NT2/D1 (cell line): ENCODE results near the gene DCHS1.

Experiments
- DNase-seq: peaks from one replicate; pipeline ENCODE4 v3.0.0-alpha.2; 2011; ENCODE audit warnings: low read depth, low spot score
- H3K27me3 ChIP-seq: 2 replicates; pipeline ENCODE4 v1.6.0; 2011; ENCODE audit warnings: mild to moderate bottlenecking; ENCODE audit not compliant: insufficient read length, insufficient read depth
- H3K36me3 ChIP-seq: 2 replicates; pipeline ENCODE4 v1.6.1; 2011; ENCODE audit warnings: mild to moderate bottlenecking, low read length, mixed read lengths; ENCODE audit not compliant: insufficient read depth, insufficient read length
- H3K4me1 ChIP-seq: 2 replicates; pipeline ENCODE4 v1.5.1; 2011; ENCODE audit not compliant: insufficient read depth, insufficient read length
- H3K4me3 ChIP-seq: 2 replicates; pipeline ENCODE4 v1.5.1; 2011; ENCODE audit warnings: low read depth; ENCODE audit not compliant: insufficient read length
- H3K9ac ChIP-seq: 2 replicates; pipeline ENCODE4 v1.6.0; 2011; ENCODE audit warnings: low read depth; ENCODE audit not compliant: insufficient read length
- H3K9me3 ChIP-seq: 2 replicates; pipeline ENCODE4 v1.5.1; 2011; ENCODE audit warnings: mild to moderate bottlenecking, low read length; ENCODE audit not compliant: insufficient read depth
- SUZ12 ChIP-seq: IDR thresholded peaks from 2 replicates; pipeline ENCODE4 v1.6.1; 2011; ENCODE audit not compliant: insufficient read length, insufficient read depth; ENCODE audit errors: extremely low read depth
- YY1 ChIP-seq: IDR thresholded peaks from 2 replicates; pipeline ENCODE4 v1.6.1; 2011; ENCODE audit not compliant: insufficient read length, insufficient read depth
- ZNF274 ChIP-seq: IDR thresholded peaks from 2 replicates; pipeline ENCODE4 v1.6.1; 2011; ENCODE audit warnings: mild to moderate bottlenecking, low read depth, low read length

The DCHS1 gene

GRCh38 chr11:6670202-6670830 is 14.7 kb upstream of the DCHS1 start:
- TF ChIP-seq SUZ12 (no peak), ZNF274 (no peak), YY1 (no peak)
- no peaks in the 10 kb centered on the region for H3K4me1 ChIP-seq
- no peak for DNase-seq
- no peaks in the 10 kb centered on the region for H3K36me3 ChIP-seq
- no peaks in the 10 kb centered on the region for H3K27me3 ChIP-seq
- H3K9ac ChIP-seq: no peak overlapping the region
- H3K4me3 ChIP-seq: no peak overlapping the region
- peaks cover 4% of the 10 kb centered on the region; the same call in 1 of the 2 replicates for H3K9me3 ChIP-seq

GRCh38 chr11:6667733-6668374 is 12.2 kb upstream of the DCHS1 start:
- no peak for DNase-seq
- TF ChIP-seq SUZ12 (no peak), ZNF274 (no peak), YY1 (no peak)
- no peaks in the 10 kb centered on the region for H3K36me3 ChIP-seq

GRCh38 chr11:6666302-6667183 is 10.9 kb upstream of the DCHS1 start:
- H3K9ac ChIP-seq: no peak overlapping the region
- H3K36me3 ChIP-seq: no peaks in the 10 kb centered on the region
- H3K27me3 ChIP-seq: no peaks in the 10 kb centered on the region
- TF ChIP-seq YY1 (no peak), ZNF274 (no peak), SUZ12 (no peak)
- H3K9me3 ChIP-seq: peaks cover 4% of the 10 kb centered on the region; the same call in 1 of the 2 replicates
- no peak for DNase-seq
- H3K4me1 ChIP-seq: no peaks in the 10 kb centered on the region
- H3K4me3 ChIP-seq: no peak overlapping the region

More at GRCh38 chr11:6667733-6668374, 12.2 kb upstream of the DCHS1 start:
- Histone ChIP-seq H3K4me3 (no peak overlapping the region), H3K9me3 (peaks cover 4% of the 10 kb centered on the region; the same call in 1 of the 2 replicates), H3K4me1 (no peaks in the 10 kb centered on the region), H3K9ac (no peak overlapping the region), H3K27me3 (no peaks in the 10 kb centered on the region)

DNA sequence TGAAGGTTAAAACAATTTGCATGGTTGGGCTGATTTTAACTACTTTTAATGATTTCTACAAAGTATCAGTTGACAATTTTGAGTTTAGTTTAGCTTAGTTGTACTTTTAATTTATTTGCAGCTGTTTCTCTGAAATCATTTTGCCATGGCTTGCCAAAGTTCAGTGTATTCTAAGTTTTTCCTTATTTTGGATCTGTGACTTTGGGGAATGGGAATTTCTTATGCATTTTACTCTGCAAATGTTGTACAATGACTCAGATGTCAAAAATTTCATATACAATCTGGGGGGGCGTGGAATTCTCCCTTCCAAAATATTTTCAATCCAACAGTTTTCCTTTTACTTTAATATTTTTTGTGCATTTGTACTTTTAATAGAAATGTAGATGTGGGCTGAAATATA is 8.9 kb upstream of the DCHS1 start:
- no peak for DNase-seq
- no peak overlapping the region for H3K9ac ChIP-seq
- TF ChIP-seq SUZ12: no peak
- no peak for TF ChIP-seq ZNF274
- TF ChIP-seq YY1: no peak

DNA sequence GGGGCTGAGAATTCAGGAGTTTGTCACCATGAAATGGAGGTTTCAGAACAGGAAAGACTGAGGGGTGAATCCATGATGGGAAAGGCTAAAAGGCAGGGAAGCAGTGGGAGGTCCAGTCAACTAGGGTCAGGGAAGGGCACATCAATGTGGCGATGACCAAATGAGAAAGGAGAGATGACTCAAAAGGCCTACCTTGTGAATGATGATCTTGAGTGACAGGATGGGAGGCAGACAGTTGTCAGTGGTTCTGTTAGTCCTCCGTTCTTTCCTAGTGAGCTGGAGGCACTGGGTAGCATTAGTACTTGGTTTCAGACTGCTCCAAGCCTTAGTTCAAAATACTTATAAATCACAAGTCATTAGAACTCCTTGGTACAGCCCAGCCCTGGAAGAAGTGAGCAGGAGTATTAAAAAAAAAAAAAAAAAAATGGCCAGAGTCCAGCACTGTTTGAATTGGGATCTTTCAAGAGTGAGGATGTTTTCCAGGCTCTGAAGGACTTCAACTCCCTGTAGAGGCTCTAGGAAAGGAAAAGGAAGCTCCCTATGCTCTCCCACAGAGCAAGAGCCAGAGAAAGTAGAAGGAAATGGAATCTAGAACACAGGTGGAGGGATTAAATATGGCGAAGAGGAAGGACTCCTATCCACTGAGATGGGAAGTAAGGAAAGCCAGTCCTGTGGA is 8.3 kb upstream of the DCHS1 start:
- TF ChIP-seq YY1: no peak
- no peak for TF ChIP-seq SUZ12
- no peak for TF ChIP-seq ZNF274
- peaks cover 4% of the 10 kb centered on the region; the same call in 1 of the 2 replicates for H3K9me3 ChIP-seq
- H3K27me3 ChIP-seq: no peaks in the 10 kb centered on the region
- no peak for DNase-seq
- no peaks in the 10 kb centered on the region for H3K36me3 ChIP-seq
- no peaks in the 10 kb centered on the region for H3K4me1 ChIP-seq
- no peak overlapping the region for H3K9ac ChIP-seq
- no peak overlapping the region for H3K4me3 ChIP-seq

More for the DNA sequence above, 8.9 kb upstream of the DCHS1 start:
- H3K4me3 ChIP-seq: no peak overlapping the region
- no peaks in the 10 kb centered on the region for H3K36me3 ChIP-seq
- no peaks in the 10 kb centered on the region for H3K27me3 ChIP-seq
- H3K4me1 ChIP-seq: no peaks in the 10 kb centered on the region
- H3K9me3 ChIP-seq: peaks cover 4% of the 10 kb centered on the region; the same call in 1 of the 2 replicates

GRCh38 chr11:6660712-6661111 is 5.1 kb upstream of the DCHS1 start:
- Histone ChIP-seq H3K27me3 (peaks cover 21% of the 10 kb centered on the region), H3K4me1 (no peaks in the 10 kb centered on the region), H3K36me3 (no peaks in the 10 kb centered on the region), H3K9ac (no peak overlapping the region), H3K4me3 (no peak overlapping the region), H3K9me3 (no peaks in the 10 kb centered on the region)
- no peak for DNase-seq
- TF ChIP-seq SUZ12 (no peak), ZNF274 (no peak), YY1 (no peak)
